Body of pancreas (tissue), 4 donors: ENCODE data around the gene CCN2. TPM values are rescaled to one million over a fixed set of nuclear protein-coding genes. Genes with fewer than 3 reads are reported as not detected.

ENCODE experiments used
- ATAC-seq: fragments of 150-250 bp; one replicate; pipeline ENCODE4 v1.9.1; 2016
- DNase-seq, 4 donors: peaks; one replicate each; pipeline ENCODE4 v3.0.0-alpha.2; 2019
- H3K27ac ChIP-seq, 4 donors: fragments of 200-600 bp; sonication (generic); 1 replicate in 3 of 4; 2 replicates in 1 of 4; pipeline versions ENCODE4 v1.5.1 to v1.6.1; 2016 to 2019; ENCODE audit warnings: mild to moderate bottlenecking in 1 of 4, mixed read lengths in 1 of 4, moderate library complexity in 1 of 4
- H3K27me3 ChIP-seq, 2 donors: fragments of 200-600 bp; sonication (generic); one replicate each; pipeline ENCODE4 v1.6.0; 2016; ENCODE audit warnings: mild to moderate bottlenecking in 1 of 2
- H3K36me3 ChIP-seq, 2 donors: fragments of 200-600 bp; sonication (generic); replicated peaks in 1 of 2; 2 replicates each; pipeline ENCODE4 v1.5.1; 2016; ENCODE audit warnings: low read depth in 2 of 2; ENCODE audit not compliant: insufficient read depth in 1 of 2
- H3K4me1 ChIP-seq: fragments of 200-600 bp; sonication (generic); one replicate; pipeline ENCODE4 v1.6.0; 2016
- H3K4me3 ChIP-seq, 2 donors: fragments of 200-600 bp; sonication (generic); 1 replicate in 1 of 2; 2 replicates in 1 of 2; pipeline ENCODE4 v1.5.1; 2016 to 2019
- H3K9me3 ChIP-seq, 3 donors: fragments of 200-600 bp; sonication (generic); 1 replicate in 2 of 3; 2 replicates in 1 of 3; pipeline ENCODE4 v1.5.1; 2016
- CTCF ChIP-seq, 7 experiments: fragments of 450-650 bp in 4 of 7; fragments of 200-600 bp in 3 of 7; sonication (generic) in 3 of 7; IDR thresholded peaks; one replicate each; pipeline ENCODE4 v1.5.1; 2016 to 2019; ENCODE audit warnings: antibody characterized with exemption in 7 of 7
- POLR2A ChIP-seq, 3 donors: fragments of 450-650 bp; IDR thresholded peaks; one replicate each; pipeline ENCODE4 v1.6.1; 2016; ENCODE audit warnings: antibody characterized with exemption in 3 of 3, mild to moderate bottlenecking in 2 of 3
- WGBS, 2 donors: methylation state at CpG; one replicate each; pipeline ENCODE4 v1.1.5; 2017; 5-methylcytosine and 5-hydroxymethylcytosine counted together
- intact Hi-C: fragments of 100-400 bp; cut with DNase I; formaldehyde crosslinking; loops from one replicate; pipeline ENCODE4 v1.15.1; 2023
- total RNA-seq, 2 donors: library from RNA; depleted of rRNA; stranded (reverse); fragments of >200 nt; gene quantifications; one replicate each; pipeline ENCODE4 v1.1.0, GENCODE V29; 2016

The CCN2 gene
- total RNA-seq, 2 donors from 2014 or later = 109 to 203 TPM

GRCh38 chr6:131898718-131899117 is 52.5 kb downstream of the CCN2 start:
- 85% methylated on average over 1 of the region's 1 CpG for WGBS, 2 donors
- no peak overlapping the region for H3K4me3 ChIP-seq
- no peaks in the 10 kb centered on the region for H3K9me3 ChIP-seq
- H3K36me3 ChIP-seq = no peaks in the 10 kb centered on the region
- TF ChIP-seq POLR2A (IDR thresholded peaks at IDR 0.05) (no peak), CTCF (IDR thresholded peaks at IDR 0.05) (no peak)
- no peak for ATAC-seq
- no peak overlapping the region for H3K27ac ChIP-seq
- intact Hi-C loops = no loop called here
- H3K27me3 ChIP-seq = no peaks in the 10 kb centered on the region
- peaks cover 16% of the 10 kb centered on the region for H3K4me1 ChIP-seq
- DNase-seq = no peak

Other genes with a start within 250 kb of the CCN2 start
- gene OR2A4, start 250.0 kb downstream of the CCN2 start, total RNA-seq = not detected
- under 1 TPM in 1 of 2 donors, not detected in 1; 0.66 TPM for gene CTAGE9, start 240.4 kb downstream of the CCN2 start, total RNA-seq
- gene ENPP1, start 143.4 kb downstream of the CCN2 start, total RNA-seq = 10 to 100 TPM; 16.2 to 19.2 TPM